IMR-90 (cell line): ENCODE measurements around the gene NHP2. TPM values are rescaled to one million over a fixed set of nuclear protein-coding genes. Genes with fewer than 3 reads are reported as not detected.

Experiments used
- ATAC-seq: fragments of 200-7000 bp; cut with Tn5 transposase; 2 replicates; pipeline ENCODE4 v1.9.1; 2020; ENCODE audit warnings: low read depth, mild to moderate bottlenecking, moderate library complexity
- BruUV-seq: library from RNA; stranded (reverse); fragments of 400-500 nt; replicated peaks from 2 replicates; lab custom pipeline; 2021; lab: Mats Ljungman, UMichigan
- CTCF ChIA-PET: fragments of 300-600 bp; formaldehyde crosslinking; extraction: SDS; loops from one replicate; lab custom pipeline; 2021; ENCODE audit warnings: antibody characterized with exemption; lab: Yijun Ruan, JAX
- POLR2A ChIA-PET: fragments of 300-600 bp; sonication (Branson Sonifier 250); formaldehyde crosslinking; loops from one replicate; lab custom pipeline; 2022; ENCODE audit warnings: antibody characterized with exemption; ENCODE audit not compliant: unreplicated experiment; lab: Charles Lee
- DNase-seq: peaks from one replicate; pipeline ENCODE4 v3.0.0; 2013
- H2AFZ ChIP-seq: replicated peaks from 2 replicates; pipeline ENCODE3; 2013; ENCODE audit warnings: low read length, mild to moderate bottlenecking; ENCODE audit not compliant: poor library complexity
- H2AK5ac ChIP-seq: 2 replicates; pipeline ENCODE4 v1.6.1; 2013; ENCODE audit warnings: low read depth, low read length, inconsistent platforms
- H2AK9ac ChIP-seq: replicated peaks from 2 replicates; pipeline ENCODE3; 2013; ENCODE audit warnings: mild to moderate bottlenecking, low read depth, low read length, moderate library complexity; ENCODE audit not compliant: poor library complexity
- H2BK120ac ChIP-seq: 2 replicates; pipeline ENCODE4 v1.6.1; 2013; ENCODE audit warnings: low read depth, low read length, inconsistent platforms
- H2BK15ac ChIP-seq: 3 replicates; pipeline ENCODE4 v1.6.1; 2013; ENCODE audit warnings: low read depth, low read length, inconsistent platforms
- H2BK20ac ChIP-seq: 2 replicates; pipeline ENCODE4 v1.6.1; 2013; ENCODE audit warnings: low read depth, mild to moderate bottlenecking, inconsistent platforms, low read length, moderate library complexity
- H2BK5ac ChIP-seq: 2 replicates; pipeline ENCODE4 v1.6.1; 2013; ENCODE audit warnings: mild to moderate bottlenecking, low read depth, low read length, inconsistent platforms; ENCODE audit not compliant: poor library complexity, severe bottlenecking
- H3K14ac ChIP-seq: replicated peaks from 2 replicates; pipeline ENCODE4 v1.6.1; 2013; ENCODE audit warnings: low read depth, low read length, inconsistent platforms
- H3K18ac ChIP-seq: 2 replicates; pipeline ENCODE4 v1.6.1; 2013; ENCODE audit warnings: low read depth, low read length, control low read depth
- H3K23ac ChIP-seq: 2 replicates; pipeline ENCODE4 v1.6.1; 2013; ENCODE audit warnings: low read depth, low read length, inconsistent platforms
- H3K27ac ChIP-seq: 2 replicates; pipeline ENCODE4 v1.5.1; 2013; ENCODE audit warnings: mild to moderate bottlenecking, control low read depth, low read length; ENCODE audit not compliant: insufficient read depth
- H3K27me3 ChIP-seq: 2 replicates; pipeline ENCODE4 v1.6.1; 2013; ENCODE audit warnings: low read length; ENCODE audit not compliant: control insufficient read depth, insufficient read depth
- H3K36me3 ChIP-seq: 2 replicates; pipeline ENCODE4 v1.6.1; 2013; ENCODE audit warnings: low read length, mixed read lengths; ENCODE audit not compliant: control insufficient read depth, insufficient read depth
- H3K4ac ChIP-seq: 2 replicates; pipeline ENCODE4 v1.6.1; 2013; ENCODE audit warnings: low read depth, low read length, inconsistent platforms
- H3K4me1 ChIP-seq: 2 replicates; pipeline ENCODE4 v1.6.1; 2013; ENCODE audit warnings: low read length, mixed read lengths; ENCODE audit not compliant: control insufficient read depth, insufficient read depth
- H3K4me2 ChIP-seq: 2 replicates; pipeline ENCODE4 v1.6.1; 2013; ENCODE audit warnings: low read depth, mild to moderate bottlenecking, control low read depth, low read length, moderate library complexity
- H3K4me3 ChIP-seq: 2 replicates; pipeline ENCODE4 v1.5.1; 2013; ENCODE audit warnings: low read depth, mild to moderate bottlenecking, control low read depth, low read length, moderate library complexity; ENCODE audit not compliant: insufficient read depth
- H3K56ac ChIP-seq: 2 replicates; pipeline ENCODE4 v1.6.1; 2013; ENCODE audit warnings: low read length, inconsistent platforms; ENCODE audit not compliant: insufficient read depth; ENCODE audit errors: extremely low read depth
- H3K79me1 ChIP-seq, 2 experiments: 2 replicates each; pipeline ENCODE4 v1.6.1; 2013; ENCODE audit warnings: low read length in 2 of 2, inconsistent platforms in 1 of 2, low read depth in 1 of 2
- H3K9ac ChIP-seq: 2 replicates; pipeline ENCODE4 v1.6.1; 2013; ENCODE audit warnings: low read depth, low read length, control low read depth
- H3K9me1 ChIP-seq: 2 replicates; pipeline ENCODE4 v1.6.1; 2013; ENCODE audit warnings: low read length, inconsistent platforms; ENCODE audit not compliant: insufficient read depth
- H3K9me3 ChIP-seq: 2 replicates; pipeline ENCODE4 v1.6.1; 2013; ENCODE audit warnings: low read length; ENCODE audit not compliant: control insufficient read depth, insufficient read depth
- H4K20me1 ChIP-seq: 2 replicates; pipeline ENCODE4 v1.6.1; 2013; ENCODE audit warnings: low read length, inconsistent platforms; ENCODE audit not compliant: insufficient read depth
- H4K5ac ChIP-seq: 2 replicates; pipeline ENCODE4 v1.6.1; 2013; ENCODE audit warnings: mild to moderate bottlenecking, low read depth, low read length, control low read depth
- H4K8ac ChIP-seq, 2 experiments: 2 replicates each; pipeline ENCODE4 v1.6.1; 2013; ENCODE audit warnings: low read depth in 2 of 2, low read length in 2 of 2, control low read depth in 1 of 2, inconsistent platforms in 1 of 2
- H4K91ac ChIP-seq: 2 replicates; pipeline ENCODE4 v1.6.1; 2013; ENCODE audit warnings: low read depth, low read length, inconsistent platforms; ENCODE audit not compliant: insufficient read depth
- BHLHE40 ChIP-seq: fragments of 150-350 bp; IDR thresholded peaks from 2 replicates; pipeline ENCODE4 v1.6.1; 2016; ENCODE audit warnings: mild to moderate bottlenecking, low read depth, low read length
- CEBPB ChIP-seq: IDR thresholded peaks from 2 replicates; pipeline ENCODE4 v1.6.1; 2012; ENCODE audit warnings: low read depth, low read length, improper control_type of control experiment
- CHD1 ChIP-seq: IDR thresholded peaks from 2 replicates; pipeline ENCODE4 v1.6.1; 2012; ENCODE audit warnings: low read depth, low read length, improper control_type of control experiment
- FOS ChIP-seq: fragments of 150-350 bp; IDR thresholded peaks from 2 replicates; pipeline ENCODE4 v1.6.1; 2016; ENCODE audit warnings: low read depth, low read length
- MAFK ChIP-seq: IDR thresholded peaks from 2 replicates; pipeline ENCODE4 v1.6.1; 2012; ENCODE audit warnings: low read depth, low read length, improper control_type of control experiment
- MAZ ChIP-seq: IDR thresholded peaks from 2 replicates; pipeline ENCODE4 v1.6.1; 2012; ENCODE audit warnings: low read depth, mild to moderate bottlenecking, low read length, improper control_type of control experiment, moderate library complexity, borderline replicate concordance
- MXI1 ChIP-seq: IDR thresholded peaks from 2 replicates; pipeline ENCODE4 v1.6.1; 2012; ENCODE audit warnings: low read depth, mild to moderate bottlenecking, low read length, moderate library complexity, borderline replicate concordance
- POLR2A ChIP-seq: IDR thresholded peaks from 2 replicates; pipeline ENCODE4 v1.6.1; 2012; ENCODE audit warnings: mild to moderate bottlenecking, low read depth, low read length
- RFX5 ChIP-seq: IDR thresholded peaks from 2 replicates; pipeline ENCODE4 v1.8.0; 2012; ENCODE audit warnings: low read depth, mild to moderate bottlenecking, low read length, moderate library complexity
- SMC3 ChIP-seq: fragments of 150-350 bp; IDR thresholded peaks from 2 replicates; pipeline ENCODE4 v1.6.1; 2016; ENCODE audit warnings: low read depth, mild to moderate bottlenecking, antibody characterized with exemption, low read length, moderate library complexity
- WGBS, 2 experiments: methylation state at CpG; one replicate each; pipeline versions ENCODE4 v1.1.5 to v1.1.7; 2013; ENCODE audit warnings: missing lambda C conversion rate in 2 of 2; ENCODE audit not compliant: insufficient read length in 1 of 2; ENCODE audit errors: extremely low coverage in 2 of 2; 5-methylcytosine and 5-hydroxymethylcytosine counted together
- dilution Hi-C: fragments of 300-500 bp; cut with HindIII; formaldehyde crosslinking; loops from one replicate; pipeline ENCODE4 v1.14.3; 2018; ENCODE audit warnings: low sequenced_read_pairs; ENCODE audit not compliant: unreplicated experiment
- in situ Hi-C: fragments of 300-500 bp; cut with MboI; formaldehyde crosslinking; loops from 3 replicates; pipeline ENCODE4 v1.14.3; 2019; ENCODE audit warnings: low sequenced_read_pairs, inconsistent platforms, mixed read lengths
- intact Hi-C: fragments of 100-400 bp; cut with micrococcal nuclease; formaldehyde crosslinking; loops from 2 replicates; pipeline ENCODE4 v1.10.0; 2022
- polyA plus RNA-seq, 3 experiments: library from polyadenylated mRNA; depleted of rRNA; stranded (reverse); fragments of >200 nt; gene quantifications; 2 replicates each; pipeline ENCODE4 v1.2.3, GENCODE V29; 2012; ENCODE audit warnings: low replicate concordance in 1 of 3
- total RNA-seq: library from RNA; depleted of rRNA; stranded (reverse); fragments of >200 nt; gene quantifications from 2 replicates; pipeline ENCODE4 v1.2.3, GENCODE V29; 2012
- TF ChIP-seq, protein P1 (sequence below): fragments of 150-350 bp; IDR thresholded peaks from 2 replicates; pipeline ENCODE4 v1.6.1; 2016; ENCODE audit warnings: low read depth, mild to moderate bottlenecking, low read length, moderate library complexity, borderline replicate concordance
- TF ChIP-seq, protein P2 (sequence below): conservative IDR thresholded peaks from 2 replicates; pipeline ENCODE4 v1.5.1; 2012; ENCODE audit warnings: mild to moderate bottlenecking, low read depth, low read length, improper control_type of control experiment
- TF ChIP-seq, protein P3 (sequence below): fragments of 150-350 bp; IDR thresholded peaks from 2 replicates; pipeline ENCODE4 v1.6.1; 2017; ENCODE audit warnings: mild to moderate bottlenecking, antibody characterized with exemption, low read length, low read depth

NHP2 gene
- total and polyA plus RNA-seq, 2 of the 4 experiments (the other 2 are of a cell fraction) = 180 to 278 TPM

DNA sequence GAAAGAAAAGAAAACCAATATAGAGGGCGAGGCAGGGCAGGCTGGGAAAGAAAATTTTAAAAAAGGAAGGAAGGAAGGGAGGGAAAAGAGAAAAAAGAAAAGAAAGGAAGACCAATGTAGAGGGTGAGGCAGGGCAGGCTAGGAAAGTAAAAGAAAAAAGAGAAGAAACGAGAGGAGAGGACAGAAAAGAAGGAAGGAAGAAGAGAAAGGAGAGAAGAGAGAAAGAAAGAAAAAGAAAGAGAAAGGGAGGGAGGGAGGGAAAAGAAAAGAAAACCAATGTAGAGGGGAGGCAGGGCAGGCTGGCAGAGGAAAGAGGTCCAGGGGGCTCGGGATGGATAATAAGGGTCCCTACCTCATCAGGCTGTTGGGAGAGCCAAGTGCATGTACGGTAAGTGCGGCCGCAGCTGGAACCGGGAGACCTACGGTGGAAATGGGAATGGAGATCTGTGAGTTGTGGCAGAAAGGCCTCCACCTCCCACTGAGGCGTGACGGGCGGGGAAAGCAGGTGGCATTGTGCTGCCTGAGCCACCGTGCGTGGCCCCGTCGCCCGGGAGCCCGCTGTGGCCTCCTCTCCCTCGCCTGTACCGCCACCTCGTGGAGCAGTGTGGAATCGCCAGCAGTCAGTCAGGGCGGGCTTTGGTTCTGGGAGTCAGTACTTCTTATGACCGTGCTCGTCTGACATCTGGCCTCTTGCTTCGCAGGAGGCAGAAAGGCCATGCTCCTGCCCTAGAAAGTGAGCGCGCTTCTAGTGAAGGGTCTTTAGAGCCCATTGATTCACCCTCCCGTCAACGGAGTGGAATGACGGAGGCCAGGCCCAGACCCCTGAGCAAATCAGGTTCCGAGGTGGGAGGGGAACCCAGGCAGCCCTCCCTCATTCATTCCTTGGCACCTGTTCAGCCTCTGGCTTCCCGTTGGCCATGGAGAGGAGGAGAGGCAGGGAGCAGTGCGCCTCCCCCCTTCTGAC, 10.4 kb upstream of the NHP2 start:
- H4K91ac ChIP-seq = no peak overlapping the region
- intact Hi-C loops (loop anchor here (1.0 to 10.0 kb wide), 2 partner anchors 88 to 559 kb away; partner anchors contain the start of gene B4GALT7), dilution Hi-C loops (no loop called here), in situ Hi-C loops (loop anchor here (25.0 kb wide), 1 partner anchor 227 kb away; no protein-coding TSS in a partner anchor)
- H4K20me1 ChIP-seq = no peaks in the 10 kb centered on the region
- H2BK15ac ChIP-seq = no peak overlapping the region
- no peaks in the 10 kb centered on the region for H3K36me3 ChIP-seq
- no peaks in the 10 kb centered on the region for H3K4me1 ChIP-seq
- no peak overlapping the region for H4K5ac ChIP-seq
- H3K4ac ChIP-seq = no peak overlapping the region
- no TSS peak for BruUV-seq
- H3K79me1 ChIP-seq = no peaks in the 10 kb centered on the region
- H2AFZ ChIP-seq = peak overlapping the region; percentile 87
- no peaks in the 10 kb centered on the region for H3K9me3 ChIP-seq
- H4K8ac ChIP-seq = no peak overlapping the region
- H3K4me2 ChIP-seq = peak overlapping the region; percentile 86
- no peak overlapping the region for H2AK5ac ChIP-seq
- no peak overlapping the region for H3K27ac ChIP-seq
- DNase-seq = peak; percentile 52
- CTCF ChIA-PET = interaction anchor here (0.5 kb wide), 1 partner anchor 1384 kb away, joined by 3 read pairs; no protein-coding TSS in a partner anchor
- no peak overlapping the region for H2AK9ac ChIP-seq
- POLR2A ChIA-PET = no interaction called here
- no peaks in the 10 kb centered on the region for H3K9me1 ChIP-seq
- H3K56ac ChIP-seq = no peak overlapping the region
- H3K4me3 ChIP-seq = no peak overlapping the region
- peaks cover 37% of the 10 kb centered on the region for H3K27me3 ChIP-seq
- H3K9ac ChIP-seq = no peak overlapping the region
- 15% methylated on average over 7 of the region's 33 CpGs; no CpG with 5 or more reads in 1 of the 2 experiments for WGBS, 2 experiments
- no peak overlapping the region for H2BK5ac ChIP-seq
- ATAC-seq = peak; percentile 100
- H3K14ac ChIP-seq = no peak overlapping the region
- H2BK20ac ChIP-seq = no peak overlapping the region
- H3K18ac ChIP-seq = no peak overlapping the region
- no peak overlapping the region for H2BK120ac ChIP-seq
- no peak overlapping the region for H3K23ac ChIP-seq
- TF ChIP-seq CEBPB (no peak), SMC3 (peak; percentile 78), FOS (no peak), MAZ (peak; percentile 46; the same call in 1 of the 2 replicates), CHD1 (no peak), MAFK (no peak), BHLHE40 (no peak), POLR2A (no peak), RFX5 (no peak), MXI1 (peak; percentile 41; the same call in 1 of the 2 replicates)
- TF ChIP-seq, protein P1, sequence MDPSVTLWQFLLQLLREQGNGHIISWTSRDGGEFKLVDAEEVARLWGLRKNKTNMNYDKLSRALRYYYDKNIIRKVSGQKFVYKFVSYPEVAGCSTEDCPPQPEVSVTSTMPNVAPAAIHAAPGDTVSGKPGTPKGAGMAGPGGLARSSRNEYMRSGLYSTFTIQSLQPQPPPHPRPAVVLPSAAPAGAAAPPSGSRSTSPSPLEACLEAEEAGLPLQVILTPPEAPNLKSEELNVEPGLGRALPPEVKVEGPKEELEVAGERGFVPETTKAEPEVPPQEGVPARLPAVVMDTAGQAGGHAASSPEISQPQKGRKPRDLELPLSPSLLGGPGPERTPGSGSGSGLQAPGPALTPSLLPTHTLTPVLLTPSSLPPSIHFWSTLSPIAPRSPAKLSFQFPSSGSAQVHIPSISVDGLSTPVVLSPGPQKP = no peak
- TF ChIP-seq, protein P2, sequence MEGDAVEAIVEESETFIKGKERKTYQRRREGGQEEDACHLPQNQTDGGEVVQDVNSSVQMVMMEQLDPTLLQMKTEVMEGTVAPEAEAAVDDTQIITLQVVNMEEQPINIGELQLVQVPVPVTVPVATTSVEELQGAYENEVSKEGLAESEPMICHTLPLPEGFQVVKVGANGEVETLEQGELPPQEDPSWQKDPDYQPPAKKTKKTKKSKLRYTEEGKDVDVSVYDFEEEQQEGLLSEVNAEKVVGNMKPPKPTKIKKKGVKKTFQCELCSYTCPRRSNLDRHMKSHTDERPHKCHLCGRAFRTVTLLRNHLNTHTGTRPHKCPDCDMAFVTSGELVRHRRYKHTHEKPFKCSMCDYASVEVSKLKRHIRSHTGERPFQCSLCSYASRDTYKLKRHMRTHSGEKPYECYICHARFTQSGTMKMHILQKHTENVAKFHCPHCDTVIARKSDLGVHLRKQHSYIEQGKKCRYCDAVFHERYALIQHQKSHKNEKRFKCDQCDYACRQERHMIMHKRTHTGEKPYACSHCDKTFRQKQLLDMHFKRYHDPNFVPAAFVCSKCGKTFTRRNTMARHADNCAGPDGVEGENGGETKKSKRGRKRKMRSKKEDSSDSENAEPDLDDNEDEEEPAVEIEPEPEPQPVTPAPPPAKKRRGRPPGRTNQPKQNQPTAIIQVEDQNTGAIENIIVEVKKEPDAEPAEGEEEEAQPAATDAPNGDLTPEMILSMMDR = peak; percentile 95
- TF ChIP-seq, protein P3, sequence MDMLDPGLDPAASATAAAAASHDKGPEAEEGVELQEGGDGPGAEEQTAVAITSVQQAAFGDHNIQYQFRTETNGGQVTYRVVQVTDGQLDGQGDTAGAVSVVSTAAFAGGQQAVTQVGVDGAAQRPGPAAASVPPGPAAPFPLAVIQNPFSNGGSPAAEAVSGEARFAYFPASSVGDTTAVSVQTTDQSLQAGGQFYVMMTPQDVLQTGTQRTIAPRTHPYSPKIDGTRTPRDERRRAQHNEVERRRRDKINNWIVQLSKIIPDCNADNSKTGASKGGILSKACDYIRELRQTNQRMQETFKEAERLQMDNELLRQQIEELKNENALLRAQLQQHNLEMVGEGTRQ = no peak
